ENCODE measurements around the gene STARD13. TPM values are rescaled to one million over a fixed set of nuclear protein-coding genes. Genes with fewer than 3 reads are reported as not detected.
A peak's percentile ranks its signal among the peaks of the same experiment; 100 is the strongest.

STARD13 gene
- total RNA-seq, 1 donor from 2014 or later: 37.6 TPM

DNA sequence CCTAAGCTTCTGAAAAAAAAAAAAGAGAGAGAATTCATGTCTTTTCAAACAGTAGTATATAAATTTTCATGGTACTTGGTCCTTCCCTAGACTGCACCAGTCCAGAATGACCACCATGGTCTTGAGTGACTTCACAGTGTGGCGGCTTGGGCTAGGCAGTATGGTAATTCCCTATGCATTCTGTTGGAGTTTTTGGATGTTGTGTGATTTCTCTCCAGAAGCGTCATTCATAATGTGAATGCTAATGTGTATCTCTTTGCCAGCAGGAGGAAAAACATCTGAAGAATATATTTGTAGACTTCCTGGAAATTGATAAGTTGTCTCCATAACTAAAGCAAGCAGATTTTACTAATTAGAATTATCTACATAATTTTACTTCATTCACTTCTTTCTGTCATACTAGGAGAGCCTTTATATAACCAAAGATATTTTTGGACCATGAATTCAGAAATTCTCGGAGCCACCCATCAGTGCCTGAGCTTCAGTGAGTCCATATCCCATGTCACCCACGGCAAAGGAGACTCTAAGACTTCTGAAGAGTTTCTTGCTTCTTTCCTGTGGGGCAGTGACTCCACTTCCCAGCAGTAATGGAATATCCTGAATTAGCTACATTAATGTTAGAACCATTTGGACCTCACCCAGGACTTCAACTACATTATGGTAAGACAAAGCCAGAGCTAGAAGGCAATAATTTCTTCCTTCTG, 8.4 kb downstream of the STARD13 start:
- TF ChIP-seq, protein P1, sequence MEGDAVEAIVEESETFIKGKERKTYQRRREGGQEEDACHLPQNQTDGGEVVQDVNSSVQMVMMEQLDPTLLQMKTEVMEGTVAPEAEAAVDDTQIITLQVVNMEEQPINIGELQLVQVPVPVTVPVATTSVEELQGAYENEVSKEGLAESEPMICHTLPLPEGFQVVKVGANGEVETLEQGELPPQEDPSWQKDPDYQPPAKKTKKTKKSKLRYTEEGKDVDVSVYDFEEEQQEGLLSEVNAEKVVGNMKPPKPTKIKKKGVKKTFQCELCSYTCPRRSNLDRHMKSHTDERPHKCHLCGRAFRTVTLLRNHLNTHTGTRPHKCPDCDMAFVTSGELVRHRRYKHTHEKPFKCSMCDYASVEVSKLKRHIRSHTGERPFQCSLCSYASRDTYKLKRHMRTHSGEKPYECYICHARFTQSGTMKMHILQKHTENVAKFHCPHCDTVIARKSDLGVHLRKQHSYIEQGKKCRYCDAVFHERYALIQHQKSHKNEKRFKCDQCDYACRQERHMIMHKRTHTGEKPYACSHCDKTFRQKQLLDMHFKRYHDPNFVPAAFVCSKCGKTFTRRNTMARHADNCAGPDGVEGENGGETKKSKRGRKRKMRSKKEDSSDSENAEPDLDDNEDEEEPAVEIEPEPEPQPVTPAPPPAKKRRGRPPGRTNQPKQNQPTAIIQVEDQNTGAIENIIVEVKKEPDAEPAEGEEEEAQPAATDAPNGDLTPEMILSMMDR (IDR thresholded peaks at IDR 0.05): no peak
- H3K9me3 Mint-ChIP-seq (ENCODE audit: low read depth): no peaks in the 10 kb centered on the region
- H3K4me3 Mint-ChIP-seq (ENCODE audit: unreplicated experiment): no peak overlapping the region
- H3K4me1 Mint-ChIP-seq (ENCODE audit: low read depth): peaks cover 98% of the 10 kb centered on the region
- no peaks in the 10 kb centered on the region for H3K27me3 Mint-ChIP-seq (ENCODE audit: low read depth)
- no peak for DNase-seq (ENCODE audit: low spot score)
- H3K36me3 Mint-ChIP-seq (ENCODE audit: low read depth): peaks cover 4% of the 10 kb centered on the region
- peak overlapping the region; percentile 75 for H3K27ac Mint-ChIP-seq (ENCODE audit: unreplicated experiment)

DNA sequence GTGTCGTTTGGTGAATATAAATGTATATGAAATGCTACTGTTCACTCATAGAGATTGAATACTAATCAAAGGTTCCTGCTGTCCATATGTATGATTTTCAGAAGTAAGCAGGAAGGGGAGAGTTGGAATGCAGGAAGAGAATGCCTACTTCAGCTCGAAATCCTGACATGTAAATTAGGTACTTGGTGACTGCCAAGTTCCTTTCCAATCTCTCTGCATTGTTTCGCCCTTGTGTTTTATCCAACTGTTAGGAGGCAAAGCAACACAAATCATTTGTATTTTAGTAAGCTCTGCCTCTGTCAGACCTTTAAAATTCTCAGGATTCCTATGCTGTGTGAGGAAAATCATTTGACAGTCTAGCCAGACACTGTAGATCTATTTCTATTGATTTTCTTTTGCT, 9.0 kb downstream of the STARD13 start:
- no peak overlapping the region for H3K4me3 Mint-ChIP-seq (ENCODE audit: unreplicated experiment)
- H3K27ac Mint-ChIP-seq (ENCODE audit: unreplicated experiment): peak overlapping the region; percentile 75
- no peaks in the 10 kb centered on the region for H3K27me3 Mint-ChIP-seq (ENCODE audit: low read depth)
- no peaks in the 10 kb centered on the region for H3K9me3 Mint-ChIP-seq (ENCODE audit: low read depth)
- H3K4me1 Mint-ChIP-seq (ENCODE audit: low read depth): peaks cover 94% of the 10 kb centered on the region
- DNase-seq (ENCODE audit: low spot score): no peak
- peaks cover 3% of the 10 kb centered on the region for H3K36me3 Mint-ChIP-seq (ENCODE audit: low read depth)
- TF ChIP-seq, protein P1 (IDR thresholded peaks at IDR 0.05): no peak

- no peak overlapping the region for H3K4me3 Mint-ChIP-seq (ENCODE audit: unreplicated experiment)
- H3K27ac Mint-ChIP-seq (ENCODE audit: unreplicated experiment): peak overlapping the region; percentile 67
- no peak for DNase-seq (ENCODE audit: low spot score)
- peaks cover 3% of the 10 kb centered on the region for H3K36me3 Mint-ChIP-seq (ENCODE audit: low read depth)
- peaks cover 96% of the 10 kb centered on the region for H3K4me1 Mint-ChIP-seq (ENCODE audit: low read depth)
- no peaks in the 10 kb centered on the region for H3K9me3 Mint-ChIP-seq (ENCODE audit: low read depth)
- no peaks in the 10 kb centered on the region for H3K27me3 Mint-ChIP-seq (ENCODE audit: low read depth)
- TF ChIP-seq, protein P1 (IDR thresholded peaks at IDR 0.05): no peak
These were observed 9.6 kb downstream of the STARD13 start for GRCh38 chr13:33275916-33276315.

GRCh38 chr13:33274264-33274663, 11.3 kb downstream of the STARD13 start:
- Mint-ChIP-seq H3K4me1 (ENCODE audit: low read depth) (peaks cover 87% of the 10 kb centered on the region), H3K4me3 (ENCODE audit: unreplicated experiment) (no peak overlapping the region), H3K9me3 (ENCODE audit: low read depth) (no peaks in the 10 kb centered on the region), H3K27ac (ENCODE audit: unreplicated experiment) (peak overlapping the region; percentile 69), H3K27me3 (ENCODE audit: low read depth) (no peaks in the 10 kb centered on the region), H3K36me3 (ENCODE audit: low read depth) (peaks cover 5% of the 10 kb centered on the region)
- TF ChIP-seq, protein P1 (IDR thresholded peaks at IDR 0.05): no peak
- DNase-seq (ENCODE audit: low spot score): no peak

DNA sequence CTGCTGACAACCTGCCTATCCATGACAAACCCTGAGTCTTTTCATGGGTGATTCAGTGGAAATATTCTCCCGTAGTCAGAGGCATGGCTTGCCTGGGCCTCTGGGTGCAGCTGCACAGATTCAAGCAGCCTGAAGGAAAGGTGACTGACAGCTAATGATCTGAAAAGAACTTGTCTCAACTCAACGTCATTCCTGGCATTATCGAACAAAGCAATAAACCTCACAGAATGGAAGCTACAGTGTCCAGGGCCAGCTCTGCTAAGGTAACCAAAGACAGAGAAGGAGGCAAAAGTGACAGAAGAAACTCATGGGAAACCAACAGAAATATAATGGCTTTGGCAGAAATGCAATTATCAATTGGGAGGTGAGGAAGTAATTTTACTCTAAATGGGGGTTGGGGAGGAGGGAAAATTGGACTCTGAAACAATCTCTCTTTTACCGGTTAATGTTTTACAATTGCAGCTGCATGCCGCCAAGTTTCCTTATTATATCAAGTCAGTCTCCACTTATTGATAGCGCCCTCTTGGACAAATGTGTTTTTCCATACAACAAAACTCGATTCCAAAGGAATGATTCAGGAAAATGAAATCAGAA, 12.9 kb downstream of the STARD13 start:
- DNase-seq (ENCODE audit: low spot score): no peak
- TF ChIP-seq, protein P1 (IDR thresholded peaks at IDR 0.05): peak; percentile 9
- Mint-ChIP-seq H3K4me1 (ENCODE audit: low read depth) (peaks cover 84% of the 10 kb centered on the region), H3K9me3 (ENCODE audit: low read depth) (no peaks in the 10 kb centered on the region), H3K27ac (ENCODE audit: unreplicated experiment) (peak overlapping the region; percentile 88), H3K27me3 (ENCODE audit: low read depth) (no peaks in the 10 kb centered on the region), H3K4me3 (ENCODE audit: unreplicated experiment) (no peak overlapping the region), H3K36me3 (ENCODE audit: low read depth) (peaks cover 7% of the 10 kb centered on the region)

Data from chondrocyte (in vitro differentiated cells).